ENCODE measurements around the gene MYRF. TPM values are rescaled to one million over a fixed set of nuclear protein-coding genes. Genes with fewer than 3 reads are reported as not detected.

MYRF gene
- total and polyA plus RNA-seq, 2 of the 13 experiments (the other 11 are each of a cell fraction or from before 2014, with no cell fraction given), result 10.2 to 25.9 TPM

- ChIA-PET POLR2A (no interaction called here), CTCF (ENCODE audit: low intra/inter-chr PET ratio, low total read pairs) (no interaction called here)
- no peak for FAIRE-seq
- no TSS peak for BruUV-seq (replicated peaks)
- H3K36me3 ChIP-seq (replicated peaks in 1 of 2; ENCODE audit: control insufficient read depth in 1 of 2, insufficient read depth in 2 of 2, low read length in 2 of 2), result peaks cover 8 to 15% of the 10 kb centered on the region in 2 experiments; a peak in 2 of 5 replicates
- WGBS (ENCODE audit: low lambda C conversion rate), result 91% methylated on average over 20 of the region's 42 CpGs
- no peaks in the 10 kb centered on the region for H4K20me1 ChIP-seq (ENCODE audit: insufficient read depth, low read length)
- H3K9ac ChIP-seq (ENCODE audit: insufficient read depth, low read depth, low read length), result no peak overlapping the region
- H3K4me3 ChIP-seq (replicated peaks in 1 of 3; ENCODE audit: insufficient read depth in 1 of 3, low read depth in 2 of 3, low read length in 3 of 3), result no peak overlapping the region
- ATAC-seq, result no peak
- no peaks in the 10 kb centered on the region for H3K79me2 ChIP-seq (ENCODE audit: insufficient read depth, low read length)
- intact Hi-C loops (cut with micrococcal nuclease; ENCODE audit: unreplicated experiment), result no loop called here
- in situ Hi-C loops (cut with HindIII; ENCODE audit: extremely low pct_ligation_motif_present, low pct_unique_long_range_greater_than_20kb), result no loop called here
- TF ChIP-seq IRF9 (CRISPR knock-in tag; IDR thresholded peaks at IDR 0.05; ENCODE audit: borderline replicate concordance), result no peak
- peak; percentile 77; the same call in 1 of the 2 replicates for TF ChIP-seq ZBTB33 (CRISPR knock-in tag; IDR thresholded peaks at IDR 0.05)
- DNase-seq (ENCODE audit: low spot score), result no peak
- H3K27ac ChIP-seq (ENCODE audit: extremely low read length, insufficient read depth, low read length), result no peak overlapping the region
- no peaks in the 10 kb centered on the region for H3K27me3 ChIP-seq (ENCODE audit: control insufficient read depth in 1 of 2, insufficient read depth in 2 of 2, low read length in 2 of 2)
- no peak overlapping the region for H3K4me2 ChIP-seq (ENCODE audit: low read depth, low read length)
- no peaks in the 10 kb centered on the region for H3K9me3 ChIP-seq (ENCODE audit: low read length)
- no peak overlapping the region for H2AFZ ChIP-seq (ENCODE audit: low read length)
- peaks cover 18% of the 10 kb centered on the region for H3K4me1 ChIP-seq (ENCODE audit: insufficient read depth, low read length)
Observed at GRCh38 chr11:61743486-61744095, 8.8 kb upstream of the MYRF start.

- 93% methylated on average over 18 of the region's 20 CpGs for WGBS (ENCODE audit: low lambda C conversion rate)
- ChIA-PET CTCF (ENCODE audit: low intra/inter-chr PET ratio, low total read pairs) (no interaction called here), POLR2A (no interaction called here)
- Histone ChIP-seq H3K27me3 (ENCODE audit: control insufficient read depth in 1 of 2, insufficient read depth in 2 of 2, low read length in 2 of 2) (no peaks in the 10 kb centered on the region), H3K4me2 (ENCODE audit: low read depth, low read length) (no peak overlapping the region), H2AFZ (ENCODE audit: low read length) (no peak overlapping the region), H3K36me3 (replicated peaks in 1 of 2; ENCODE audit: control insufficient read depth in 1 of 2, insufficient read depth in 2 of 2, low read length in 2 of 2) (peaks cover 8 to 15% of the 10 kb centered on the region in 2 experiments; a peak in 2 of 5 replicates), H3K27ac (ENCODE audit: extremely low read length, insufficient read depth, low read length) (no peak overlapping the region), H4K20me1 (ENCODE audit: insufficient read depth, low read length) (no peaks in the 10 kb centered on the region), H3K4me1 (ENCODE audit: insufficient read depth, low read length) (peaks cover 23% of the 10 kb centered on the region), H3K4me3 (replicated peaks in 1 of 3; ENCODE audit: insufficient read depth in 1 of 3, low read depth in 2 of 3, low read length in 3 of 3) (no peak overlapping the region), H3K9me3 (ENCODE audit: low read length) (no peaks in the 10 kb centered on the region), H3K79me2 (ENCODE audit: insufficient read depth, low read length) (no peaks in the 10 kb centered on the region), H3K9ac (ENCODE audit: insufficient read depth, low read depth, low read length) (no peak overlapping the region)
- no peak for TF ChIP-seq BHLHE40 (IDR thresholded peaks at IDR 0.05; ENCODE audit: low read length)
- TF ChIP-seq FOXA3 (CRISPR knock-in tag; IDR thresholded peaks at IDR 0.05), result no peak
- no peak for TF ChIP-seq ZNF644 (CRISPR knock-in tag; IDR thresholded peaks at IDR 0.05; ENCODE audit: low read depth)
- TF ChIP-seq STAT6 (CRISPR knock-in tag; IDR thresholded peaks at IDR 0.05; ENCODE audit: borderline replicate concordance), result no peak
- TF ChIP-seq AGO2 (optimal IDR thresholded peaks at IDR 0.05; ENCODE audit: low read depth, low read length), result peak; percentile 17
- ATAC-seq (no peak), FAIRE-seq (no peak), DNase-seq (ENCODE audit: low spot score) (no peak)
- in situ Hi-C loops (cut with HindIII; ENCODE audit: extremely low pct_ligation_motif_present, low pct_unique_long_range_greater_than_20kb), result no loop called here
- intact Hi-C loops (cut with micrococcal nuclease; ENCODE audit: unreplicated experiment), result no loop called here
- no TSS peak for BruUV-seq (replicated peaks)
Observed at GRCh38 chr11:61744181-61744580, 8.3 kb upstream of the MYRF start.

All from HepG2 (cell line).